NCI-H510A (cell line): ENCODE measurements around the gene YRDC.

ENCODE experiments used
- DNase-seq: peaks from one replicate; lab custom pipeline; 2025; lab: John Stamatoyannopoulos, UW

YRDC gene

GRCh38 chr1:37765916-37766664, 41.9 kb downstream of the YRDC start:
- peak; percentile 95 for DNase-seq

GRCh38 chr1:37764888-37765441, 43.0 kb downstream of the YRDC start, which contains the start of gene EPHA10:
TSS of gene EPHA10 (minus strand) at chr1:37765120. CDS start at chr1:37765066, 54 bp downstream.
- peak; percentile 99 for DNase-seq

GRCh38 chr1:37764414-37764825, 43.6 kb downstream of the YRDC start:
- peak; percentile 55 for DNase-seq

- no peak for DNase-seq
Observed at GRCh38 chr1:37763791-37764413, 44.1 kb downstream of the YRDC start.

GRCh38 chr1:37762516-37762915, 45.5 kb downstream of the YRDC start:
- no peak for DNase-seq

GRCh38 chr1:37761416-37762095, 46.5 kb downstream of the YRDC start:
- DNase-seq = no peak

GRCh38 chr1:37759451-37759850, 48.6 kb downstream of the YRDC start:
- DNase-seq = no peak

GRCh38 chr1:37755951-37756560, 52.0 kb downstream of the YRDC start:
- no peak for DNase-seq

- DNase-seq = no peak
Observed at GRCh38 chr1:37755290-37755689, 52.7 kb downstream of the YRDC start.

GRCh38 chr1:37753473-37754321, 54.3 kb downstream of the YRDC start:
- DNase-seq = no peak
